HL-60 (cell line): Measurements from ENCODE around the gene CCM2.

ENCODE experiments used
- GABPA ChIP-seq: IDR thresholded peaks from 2 replicates; pipeline ENCODE4 v1.6.1; 2012; ENCODE audit warnings: low read depth
- POLR2AphosphoS5 ChIP-seq: IDR thresholded peaks from 2 replicates; pipeline ENCODE4 v1.6.1; 2012; ENCODE audit warnings: low read depth
- REST ChIP-seq: IDR thresholded peaks from 2 replicates; pipeline ENCODE4 v1.6.1; 2012; ENCODE audit warnings: low read depth; ENCODE audit not compliant: insufficient replicate concordance
- SPI1 ChIP-seq: IDR thresholded peaks from 2 replicates; pipeline ENCODE4 v1.6.1; 2012; ENCODE audit warnings: low read depth, mild to moderate bottlenecking, borderline replicate concordance
- TF ChIP-seq, protein P1 (sequence below): IDR thresholded peaks from one replicate; pipeline ENCODE4 v1.5.1; 2011; ENCODE audit warnings: low read length, control low read depth, inconsistent platforms; ENCODE audit not compliant: insufficient read depth

DNA sequence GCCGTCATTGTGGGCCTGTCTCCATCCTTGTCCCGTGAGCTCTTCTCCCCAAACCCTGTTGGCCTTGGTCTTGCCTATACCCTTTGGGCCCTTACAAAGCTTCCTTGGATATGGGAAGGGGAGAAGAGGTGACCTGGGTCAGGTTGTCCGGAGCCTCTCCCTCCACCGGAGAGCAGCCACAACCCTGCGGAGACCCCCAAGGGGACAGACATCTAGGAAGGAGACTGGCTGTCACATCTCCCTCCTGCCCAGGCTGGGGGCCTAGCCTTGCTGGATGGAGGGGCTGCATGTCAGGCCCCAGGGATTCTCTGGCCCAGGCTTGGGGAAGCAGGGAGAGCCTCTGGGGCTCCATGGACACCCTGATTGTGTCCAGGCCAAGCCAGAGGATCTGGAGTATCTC is 76.9 kb downstream of the CCM2 start:
- TF ChIP-seq POLR2AphosphoS5 (no peak), SPI1 (no peak), REST (no peak), GABPA (no peak)
- TF ChIP-seq, protein P1, sequence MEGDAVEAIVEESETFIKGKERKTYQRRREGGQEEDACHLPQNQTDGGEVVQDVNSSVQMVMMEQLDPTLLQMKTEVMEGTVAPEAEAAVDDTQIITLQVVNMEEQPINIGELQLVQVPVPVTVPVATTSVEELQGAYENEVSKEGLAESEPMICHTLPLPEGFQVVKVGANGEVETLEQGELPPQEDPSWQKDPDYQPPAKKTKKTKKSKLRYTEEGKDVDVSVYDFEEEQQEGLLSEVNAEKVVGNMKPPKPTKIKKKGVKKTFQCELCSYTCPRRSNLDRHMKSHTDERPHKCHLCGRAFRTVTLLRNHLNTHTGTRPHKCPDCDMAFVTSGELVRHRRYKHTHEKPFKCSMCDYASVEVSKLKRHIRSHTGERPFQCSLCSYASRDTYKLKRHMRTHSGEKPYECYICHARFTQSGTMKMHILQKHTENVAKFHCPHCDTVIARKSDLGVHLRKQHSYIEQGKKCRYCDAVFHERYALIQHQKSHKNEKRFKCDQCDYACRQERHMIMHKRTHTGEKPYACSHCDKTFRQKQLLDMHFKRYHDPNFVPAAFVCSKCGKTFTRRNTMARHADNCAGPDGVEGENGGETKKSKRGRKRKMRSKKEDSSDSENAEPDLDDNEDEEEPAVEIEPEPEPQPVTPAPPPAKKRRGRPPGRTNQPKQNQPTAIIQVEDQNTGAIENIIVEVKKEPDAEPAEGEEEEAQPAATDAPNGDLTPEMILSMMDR = no peak
